GM21717 (cell line): ENCODE results near the gene HMBS.
"Not testable (repeated sequence)": the region's sequence is repeated elsewhere in the genome, so short reads cannot be mapped to it uniquely, and the experiment has no call there.

Experiments used
- ATAC-seq: cut with Tn5 transposase; IDR thresholded peaks from one replicate; pipeline ENCODE4 v1.9.1; 2021; ENCODE audit warnings: mild to moderate bottlenecking, moderate library complexity; ENCODE audit not compliant: unreplicated experiment

The HMBS gene

DNA sequence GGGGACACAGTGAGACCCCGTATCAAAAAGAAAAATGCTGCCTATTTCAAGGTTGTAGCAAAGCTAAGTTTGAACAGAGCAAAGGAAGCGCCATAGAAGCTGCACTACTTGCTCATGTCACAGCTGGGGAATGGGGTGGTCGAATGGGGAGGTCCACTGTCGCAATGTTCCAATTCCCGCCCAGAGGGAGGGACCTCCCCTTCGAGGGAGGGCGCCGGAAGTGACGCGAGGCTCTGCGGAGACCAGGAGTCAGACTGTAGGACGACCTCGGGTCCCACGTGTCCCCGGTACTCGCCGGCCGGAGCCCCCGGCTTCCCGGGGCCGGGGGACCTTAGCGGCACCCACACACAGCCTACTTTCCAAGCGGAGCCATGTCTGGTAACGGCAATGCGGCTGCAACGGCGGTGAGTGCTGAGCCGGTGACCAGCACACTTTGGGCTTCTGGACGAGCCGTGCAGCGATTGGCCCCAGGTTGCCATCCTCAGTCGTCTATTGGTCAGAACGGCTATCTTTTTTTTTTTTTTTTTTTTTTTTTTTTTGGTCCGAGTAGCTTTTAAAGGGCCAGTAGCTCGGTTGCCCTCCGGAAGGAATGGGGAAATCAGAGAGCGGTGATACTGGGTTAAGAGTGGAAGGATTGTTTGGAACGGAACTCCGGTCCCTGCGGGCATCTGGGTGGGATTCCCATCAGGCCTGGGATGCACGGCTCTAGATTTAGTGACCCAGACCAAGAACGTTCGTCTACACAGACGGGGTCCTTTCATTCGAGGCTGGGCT, at the start of gene HMBS:
Gene HMBS, plus strand, starts transcription at position 219 of the 774 bp plus-strand sequence. Its CDS starts 153 bp downstream, at position 372.
- ATAC-seq = peak; percentile 77

- no peak for ATAC-seq
Measured at GRCh38 chr11:119038884-119039283, 45.8 kb upstream of the HMBS start.

DNA sequence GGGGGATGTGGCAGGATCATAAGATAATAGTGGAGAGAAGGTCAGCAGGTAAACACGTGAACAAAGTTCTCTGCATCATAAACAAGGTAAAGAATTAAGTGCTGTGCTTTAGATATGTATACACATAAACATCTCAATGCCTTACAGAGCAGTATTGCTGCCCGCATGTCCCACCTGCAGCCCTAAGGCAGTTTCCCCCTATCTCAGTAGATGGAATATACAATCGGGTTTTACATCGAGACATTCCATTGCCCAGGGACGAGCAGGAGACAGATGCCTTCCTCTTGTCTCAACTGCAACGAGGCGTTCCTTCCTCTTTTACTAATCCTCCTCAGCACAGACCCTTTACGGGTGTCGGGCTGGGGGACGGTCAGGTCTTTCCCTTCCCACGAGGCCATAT, 45.2 kb upstream of the HMBS start:
- ATAC-seq = not testable (repeated sequence)

- no peak for ATAC-seq
Measured at GRCh38 chr11:119041821-119042514, 42.7 kb upstream of the HMBS start.

- no peak for ATAC-seq
Measured at GRCh38 chr11:119042927-119043326, 41.8 kb upstream of the HMBS start.

DNA sequence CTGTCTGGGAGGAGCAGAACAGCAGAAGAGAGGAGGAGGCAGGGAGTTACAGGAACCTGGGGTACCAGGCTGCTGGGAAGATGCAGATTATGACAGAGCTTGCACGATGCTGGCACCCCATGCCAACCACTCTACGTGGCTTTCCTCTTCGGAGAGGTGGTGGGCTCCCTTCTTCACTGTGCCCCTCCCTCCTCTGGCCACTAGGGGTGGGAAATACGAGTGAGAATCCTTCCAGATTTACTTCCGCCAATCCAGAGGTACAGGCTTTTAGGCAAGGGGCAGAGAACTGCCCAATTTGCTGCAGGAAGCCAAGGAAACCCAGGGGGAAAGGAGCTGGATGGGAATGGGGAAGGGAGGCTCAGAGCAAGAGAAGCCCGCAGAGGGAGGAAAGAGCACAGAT, 40.0 kb upstream of the HMBS start:
- no peak for ATAC-seq

DNA sequence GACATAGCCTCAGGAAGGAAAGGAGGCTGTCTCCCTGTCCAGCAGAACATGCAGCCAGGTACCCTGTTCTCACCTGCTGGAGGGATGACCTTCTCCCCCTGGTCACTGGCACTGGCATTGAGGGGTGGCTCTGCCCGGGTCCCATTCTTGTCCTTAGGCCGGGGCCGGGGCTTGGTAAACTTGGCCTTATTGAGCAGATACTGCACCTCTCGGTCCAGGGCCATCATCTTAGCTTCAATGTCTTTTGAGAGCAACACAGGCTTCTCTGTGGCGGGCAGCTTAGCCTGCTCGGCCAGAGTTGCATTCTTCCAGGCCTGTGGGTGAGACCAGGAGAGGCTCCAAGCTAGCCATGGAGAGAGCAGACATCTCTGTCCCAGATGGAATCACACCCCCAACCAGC, 38.2 kb upstream of the HMBS start:
- no peak for ATAC-seq

GRCh38 chr11:119047205-119047604, 37.5 kb upstream of the HMBS start:
- ATAC-seq = no peak

GRCh38 chr11:119048644-119049043, 36.0 kb upstream of the HMBS start:
- ATAC-seq = no peak

GRCh38 chr11:119049081-119049480, 35.6 kb upstream of the HMBS start:
- ATAC-seq = no peak

GRCh38 chr11:119051440-119052162, 33.1 kb upstream of the HMBS start:
- ATAC-seq = peak; percentile 57

GRCh38 chr11:119052163-119052814, 32.4 kb upstream of the HMBS start:
- no peak for ATAC-seq

DNA sequence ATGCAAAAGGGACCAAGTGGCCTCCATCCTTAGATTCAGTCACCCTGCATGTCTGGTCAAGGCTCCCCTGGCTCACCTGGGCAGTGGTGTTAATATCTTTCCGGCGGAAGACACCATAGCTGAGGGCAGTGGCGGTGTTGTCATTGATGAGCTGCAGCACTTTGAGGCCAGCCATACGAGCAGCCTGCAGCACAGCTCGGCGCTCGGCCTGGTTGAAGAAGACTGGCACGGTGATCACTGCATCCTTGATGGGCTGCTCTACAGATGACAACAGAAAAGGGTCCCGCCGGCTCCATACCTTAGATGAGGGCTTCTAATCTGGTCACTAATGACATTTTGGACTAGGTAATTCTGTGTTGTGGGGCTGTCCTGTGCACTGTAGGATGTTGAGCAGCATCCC, 30.3 kb upstream of the HMBS start:
- no peak for ATAC-seq

DNA sequence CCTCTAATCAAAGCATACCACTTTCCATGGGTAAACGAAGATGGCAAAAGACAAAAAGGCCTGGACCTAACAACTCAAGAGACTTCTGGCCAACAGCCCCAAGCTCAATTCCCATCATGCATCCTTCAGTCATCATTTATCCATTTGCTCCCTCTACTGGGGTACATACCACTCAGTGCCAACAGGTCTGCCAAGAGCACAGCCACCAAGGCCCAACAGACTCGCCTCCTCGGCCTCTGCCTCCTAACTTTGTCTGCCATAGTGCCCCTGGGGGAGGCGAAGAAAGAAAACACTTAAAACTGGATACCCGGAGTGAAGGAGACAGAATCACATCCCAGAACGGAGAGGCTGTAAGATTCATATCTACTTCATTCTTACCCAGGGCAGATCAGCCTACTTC, 28.8 kb upstream of the HMBS start:
- no peak for ATAC-seq

GRCh38 chr11:119056421-119056999, 28.2 kb upstream of the HMBS start:
- peak; percentile 15 for ATAC-seq

DNA sequence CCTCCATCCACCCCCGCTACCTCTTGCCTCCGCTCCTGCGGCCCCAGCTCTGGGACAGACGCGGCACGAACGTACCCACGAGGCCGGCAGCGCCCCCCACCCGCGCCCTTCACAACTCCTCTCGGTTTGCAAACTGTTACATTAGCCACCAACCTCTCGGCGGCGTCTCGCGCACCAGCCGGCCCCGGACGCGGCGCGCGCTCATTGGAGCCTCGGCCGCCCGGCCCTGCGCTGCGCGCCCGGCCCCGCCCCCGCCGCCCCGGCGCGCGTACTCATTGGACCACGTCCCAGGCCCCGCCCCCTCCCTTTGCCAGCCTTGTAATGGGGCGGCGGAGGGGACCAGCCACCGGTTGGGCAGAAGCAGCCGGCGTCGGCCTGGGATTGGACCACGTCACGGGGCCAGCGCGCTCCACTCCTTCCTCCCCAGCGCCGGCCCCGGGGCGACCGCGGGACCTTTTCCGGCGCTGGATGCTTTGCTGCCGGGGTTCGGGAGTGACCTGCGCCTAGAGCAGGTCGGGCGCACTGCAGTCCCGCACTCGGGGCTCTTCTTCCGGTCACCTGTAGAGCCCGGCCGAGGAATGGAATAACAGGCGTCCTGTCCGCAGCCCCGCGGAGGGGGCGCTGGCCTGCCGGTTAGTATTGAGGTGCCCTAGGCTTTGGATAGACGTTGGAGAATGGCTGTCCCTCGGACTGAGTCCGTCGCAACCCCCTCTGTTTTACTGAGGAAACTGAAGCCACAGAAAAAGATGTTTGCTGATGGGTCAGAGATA, 27.5 kb upstream of the HMBS start, which contains the start of gene HYOU1:
Gene HYOU1, minus strand, starts transcription at position 206 of the 770 bp plus-strand sequence. CDS start 1,045 bp downstream, outside the sequence.
- peak; percentile 80 for ATAC-seq

DNA sequence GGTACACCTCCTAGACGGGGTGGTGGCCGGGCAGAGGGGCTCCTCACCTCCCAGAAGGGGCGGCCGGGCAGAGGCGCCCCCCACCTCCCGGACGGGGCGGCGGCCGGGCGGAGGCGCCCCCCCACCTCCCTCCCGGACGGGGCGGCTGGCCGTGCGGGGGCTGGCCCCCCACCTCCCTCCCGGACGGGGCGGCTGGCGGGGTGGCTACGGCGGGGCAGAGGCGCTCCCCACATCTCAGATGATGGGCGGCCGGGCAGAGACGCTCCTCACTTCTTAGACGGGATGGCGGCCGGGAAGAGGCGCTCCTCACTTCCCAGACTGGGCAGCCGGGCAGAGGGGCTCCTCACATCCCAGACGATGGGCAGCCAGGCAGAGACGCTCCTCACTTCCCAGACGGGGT, 25.6 kb upstream of the HMBS start:
- not testable (repeated sequence) for ATAC-seq

- no peak for ATAC-seq
Measured at GRCh38 chr11:119061256-119061655, 23.4 kb upstream of the HMBS start.

- ATAC-seq = no peak
Measured at GRCh38 chr11:119062779-119063178, 21.9 kb upstream of the HMBS start.

DNA sequence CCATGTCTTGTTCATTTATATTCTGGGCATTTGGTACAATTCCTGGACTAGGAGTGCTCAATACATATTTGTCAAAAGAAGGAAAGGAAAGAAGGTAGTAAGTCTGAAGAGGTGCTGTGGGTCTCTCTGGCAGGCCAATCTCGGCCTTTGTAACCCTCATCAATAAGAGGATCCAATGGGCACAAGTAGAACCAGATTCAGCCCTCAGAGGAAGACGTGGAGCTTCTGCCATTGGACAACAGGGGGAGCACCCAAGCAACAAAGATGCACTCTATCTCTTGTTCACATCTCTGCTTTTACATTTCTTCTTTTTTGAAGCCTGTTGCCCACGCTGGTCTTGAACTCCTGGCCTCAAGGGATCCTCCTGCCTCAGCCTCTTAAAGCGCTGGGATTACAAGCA, 19.3 kb upstream of the HMBS start:
- no peak for ATAC-seq
